ENCODE results near the gene AHNAK.
"Not testable (repeated sequence)": the region's sequence is repeated elsewhere in the genome, so short reads cannot be mapped to it uniquely, and the experiment has no call there.

Gene AHNAK

DNA sequence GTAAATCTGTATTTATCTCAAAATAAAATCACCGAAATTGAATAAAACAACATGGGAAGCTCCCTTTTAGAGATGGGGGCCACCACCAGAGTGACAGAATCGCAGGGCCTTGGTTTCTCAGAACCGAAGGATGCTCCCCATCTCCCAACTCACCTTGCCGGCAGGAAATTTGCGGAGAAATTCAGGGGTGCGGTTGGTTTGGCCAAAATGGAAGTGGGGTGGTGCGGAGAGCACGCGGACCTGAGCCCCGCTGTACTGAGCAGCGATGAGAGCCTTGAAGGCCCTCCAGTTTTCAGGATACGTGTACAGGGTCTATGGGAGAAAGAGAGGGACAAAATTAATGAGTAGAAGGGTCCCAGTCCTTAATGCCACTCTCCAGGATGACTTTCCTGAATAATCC is 25.8 kb upstream of the AHNAK start:
- peak overlapping the region; percentile 100 for H3K4me3 ChIP-seq (ENCODE audit: low read depth, low read length)
- TF ChIP-seq, protein P1, sequence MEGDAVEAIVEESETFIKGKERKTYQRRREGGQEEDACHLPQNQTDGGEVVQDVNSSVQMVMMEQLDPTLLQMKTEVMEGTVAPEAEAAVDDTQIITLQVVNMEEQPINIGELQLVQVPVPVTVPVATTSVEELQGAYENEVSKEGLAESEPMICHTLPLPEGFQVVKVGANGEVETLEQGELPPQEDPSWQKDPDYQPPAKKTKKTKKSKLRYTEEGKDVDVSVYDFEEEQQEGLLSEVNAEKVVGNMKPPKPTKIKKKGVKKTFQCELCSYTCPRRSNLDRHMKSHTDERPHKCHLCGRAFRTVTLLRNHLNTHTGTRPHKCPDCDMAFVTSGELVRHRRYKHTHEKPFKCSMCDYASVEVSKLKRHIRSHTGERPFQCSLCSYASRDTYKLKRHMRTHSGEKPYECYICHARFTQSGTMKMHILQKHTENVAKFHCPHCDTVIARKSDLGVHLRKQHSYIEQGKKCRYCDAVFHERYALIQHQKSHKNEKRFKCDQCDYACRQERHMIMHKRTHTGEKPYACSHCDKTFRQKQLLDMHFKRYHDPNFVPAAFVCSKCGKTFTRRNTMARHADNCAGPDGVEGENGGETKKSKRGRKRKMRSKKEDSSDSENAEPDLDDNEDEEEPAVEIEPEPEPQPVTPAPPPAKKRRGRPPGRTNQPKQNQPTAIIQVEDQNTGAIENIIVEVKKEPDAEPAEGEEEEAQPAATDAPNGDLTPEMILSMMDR (IDR thresholded peaks at IDR 0.05; ENCODE audit: low read depth, low read length): no peak

DNA sequence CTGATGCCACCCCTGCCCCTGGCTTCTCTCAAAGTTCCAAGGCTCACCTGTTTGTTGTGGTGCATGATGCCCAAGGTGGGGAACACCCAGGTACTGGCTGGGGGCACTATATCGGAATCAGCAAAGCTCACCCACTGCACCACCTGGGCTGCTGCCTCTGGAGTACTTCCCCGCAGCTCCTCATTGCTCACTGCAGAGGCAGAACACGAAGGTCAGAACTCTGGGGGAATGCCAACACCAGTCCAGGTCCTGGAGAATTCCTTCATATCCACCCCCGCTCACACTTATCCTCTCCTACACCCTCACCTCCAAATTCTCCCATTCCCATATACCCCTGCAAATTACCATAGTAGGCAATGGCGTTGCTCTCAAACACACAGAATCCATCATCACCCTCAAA is 24.9 kb upstream of the AHNAK start:
- H3K4me3 ChIP-seq (ENCODE audit: low read depth, low read length): not testable (repeated sequence)

DNA sequence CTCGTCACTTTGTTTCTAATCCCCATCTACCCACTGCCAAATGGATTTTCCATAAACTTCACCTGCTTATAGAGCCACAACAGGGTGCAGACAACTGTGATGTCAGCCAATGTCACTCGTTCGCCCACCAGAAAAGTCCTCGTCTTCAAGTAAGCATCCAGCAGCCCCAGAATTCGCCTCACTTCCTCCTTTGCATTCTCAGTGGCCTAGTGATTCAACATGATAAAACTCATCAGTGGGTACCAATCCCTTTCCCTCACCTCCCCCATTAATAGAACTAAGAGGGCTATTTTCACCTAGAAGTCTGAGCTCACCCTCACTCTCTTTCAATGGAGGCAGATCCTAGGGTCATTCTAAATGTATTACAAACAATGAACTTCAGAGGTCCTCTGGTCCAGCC is 24.3 kb upstream of the AHNAK start:
- not testable (repeated sequence) for H3K4me3 ChIP-seq (ENCODE audit: low read depth, low read length)

DNA sequence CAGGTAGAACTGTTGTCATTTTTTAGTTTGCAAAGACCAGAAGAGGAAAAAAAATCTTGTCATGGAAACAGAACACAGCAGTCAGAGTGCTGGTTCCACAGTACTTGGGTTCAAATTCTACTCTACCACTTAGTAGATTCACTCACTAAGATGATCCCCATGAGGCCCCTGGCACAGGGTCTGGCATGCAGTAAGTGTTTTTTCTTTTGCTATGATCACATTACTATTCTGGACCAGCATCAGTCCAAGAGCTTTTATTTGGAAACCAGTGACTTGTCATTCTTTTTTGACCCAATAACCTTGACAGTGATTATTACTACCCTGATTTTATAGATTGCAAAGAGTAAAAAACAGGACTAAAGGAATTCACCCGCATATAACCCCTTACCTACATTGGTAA is 23.0 kb upstream of the AHNAK start:
- H3K4me3 ChIP-seq (ENCODE audit: low read depth, low read length): no peak overlapping the region
- TF ChIP-seq, protein P1 (IDR thresholded peaks at IDR 0.05; ENCODE audit: low read depth, low read length): no peak

DNA sequence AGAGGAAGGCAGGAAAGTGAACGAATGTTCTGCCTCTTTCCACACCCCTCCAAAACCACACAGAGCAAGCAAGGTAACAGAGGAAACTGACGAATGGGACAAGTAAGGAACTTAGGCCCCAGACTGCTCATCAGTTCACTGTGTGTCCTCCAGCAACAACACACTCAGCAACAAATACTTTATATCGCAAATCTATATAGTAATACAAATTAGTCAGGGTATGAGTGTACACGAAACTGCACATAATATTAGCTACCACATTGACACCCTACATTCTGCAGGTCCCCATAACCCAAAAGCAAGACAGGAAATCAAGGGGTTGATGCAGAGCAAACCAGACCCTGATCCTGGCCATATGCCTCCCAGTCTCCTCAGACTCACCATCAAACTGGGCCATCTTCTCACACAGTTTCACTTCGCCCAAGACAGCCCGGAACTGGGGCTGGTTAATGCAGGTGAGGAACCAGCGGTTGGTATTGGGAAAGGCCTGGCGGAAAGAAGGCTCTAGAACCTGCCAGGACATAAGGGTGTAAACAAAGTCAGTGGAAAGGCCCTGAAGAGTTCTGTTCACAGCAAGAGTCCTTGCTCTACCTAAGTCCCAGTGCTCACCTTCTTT is 20.5 kb upstream of the AHNAK start:
- TF ChIP-seq, protein P1 (IDR thresholded peaks at IDR 0.05; ENCODE audit: low read depth, low read length): no peak
- no peak overlapping the region for H3K4me3 ChIP-seq (ENCODE audit: low read depth, low read length)

DNA sequence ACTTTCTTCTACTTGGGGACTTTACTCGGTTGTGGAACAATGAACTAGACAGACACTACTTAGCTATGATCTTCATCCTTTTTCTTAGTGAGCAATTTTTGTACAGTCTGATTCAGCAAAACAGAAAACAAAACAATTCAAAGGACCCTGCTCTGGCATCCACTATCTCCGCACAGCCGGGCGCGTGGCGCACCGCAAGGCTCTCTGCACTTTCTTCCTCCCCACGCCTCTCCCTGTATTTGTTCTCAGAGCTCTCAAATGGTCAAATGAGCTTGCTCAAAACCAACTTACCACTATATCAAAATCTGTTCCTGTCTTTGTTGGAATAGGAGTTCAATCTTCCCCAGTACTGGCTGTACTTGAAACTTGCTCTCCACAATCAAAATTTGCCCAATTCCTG is 19.6 kb upstream of the AHNAK start:
- no peak overlapping the region for H3K4me3 ChIP-seq (ENCODE audit: low read depth, low read length)
- TF ChIP-seq, protein P1 (IDR thresholded peaks at IDR 0.05; ENCODE audit: low read depth, low read length): no peak

DNA sequence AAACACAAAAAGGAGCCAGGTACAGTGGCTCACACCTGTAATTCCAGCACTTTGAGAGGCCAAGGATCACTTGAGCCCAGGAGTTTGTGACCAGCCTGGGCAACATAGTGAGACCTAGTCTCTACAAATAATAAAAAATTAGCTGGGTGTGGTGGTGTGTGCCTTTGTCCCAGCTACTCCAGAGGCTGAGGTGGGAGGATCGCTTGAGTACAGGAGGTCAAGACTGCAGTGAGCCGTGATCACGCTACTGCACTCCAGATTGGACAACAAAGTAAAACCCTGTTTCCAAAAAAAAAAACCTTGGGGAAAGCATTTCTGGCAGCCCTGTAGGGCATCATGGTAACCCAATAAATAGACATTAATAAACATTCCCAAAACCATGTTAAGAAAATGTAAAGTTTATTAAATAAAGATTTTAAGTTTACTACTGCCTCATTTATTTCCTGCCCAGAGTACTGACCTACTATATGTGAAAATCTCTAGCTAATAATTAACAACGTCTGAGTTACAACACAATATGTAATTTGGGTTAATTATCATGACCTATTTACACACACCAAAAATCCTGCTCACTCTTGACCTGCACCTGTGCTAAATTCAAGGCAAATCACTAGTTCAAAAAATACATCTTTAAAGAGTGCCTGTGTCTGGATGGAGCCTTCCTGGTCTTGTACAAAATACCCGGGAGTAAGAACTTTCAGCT is 18.6 kb upstream of the AHNAK start:
- TF ChIP-seq, protein P1 (IDR thresholded peaks at IDR 0.05; ENCODE audit: low read depth, low read length): no peak

DNA sequence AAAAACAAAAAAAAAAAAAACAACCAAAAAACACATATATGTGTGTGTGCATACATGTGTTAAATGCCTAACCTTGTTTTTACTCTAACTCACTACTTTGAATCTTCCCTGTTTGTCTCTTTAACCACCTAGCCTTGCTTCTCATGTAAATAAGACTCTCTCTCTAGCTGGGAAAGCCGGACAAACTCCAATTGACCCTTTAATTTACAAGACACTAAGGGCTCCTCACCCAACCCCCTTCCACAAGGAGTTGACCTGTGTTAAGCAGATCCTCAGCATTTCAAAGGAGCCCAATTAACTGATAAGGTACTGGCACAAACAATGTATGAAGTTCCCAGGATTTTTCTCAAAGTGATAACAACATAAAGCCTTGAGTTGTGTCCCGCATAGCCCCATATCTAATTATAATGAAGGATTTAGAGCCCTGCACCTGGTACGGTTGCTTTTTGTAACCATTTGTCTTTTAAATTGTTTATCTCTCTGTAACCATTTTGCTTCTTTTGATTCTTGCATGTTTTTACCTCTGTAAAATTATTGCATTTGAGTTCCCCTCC is 15.1 kb upstream of the AHNAK start:
- not testable (repeated sequence) for H3K4me3 ChIP-seq (ENCODE audit: low read depth, low read length)

More for the DNA sequence above, 18.6 kb upstream of the AHNAK start:
- H3K4me3 ChIP-seq (ENCODE audit: low read depth, low read length): no peak overlapping the region
